Inflammatory macrophage treated with lipopolysaccharide for 4 hours (primary cell): Measurements from ENCODE around the gene CHCHD3.
"Not testable (repeated sequence)": the region's sequence is repeated elsewhere in the genome, so short reads cannot be mapped to it uniquely, and the experiment has no call there.

Experiments used
- DNase-seq: peaks from one replicate; pipeline ENCODE4 v3.0.0-alpha.2; 2020

Gene CHCHD3

GRCh38 chr7:132942701-132943100, 139.2 kb downstream of the CHCHD3 start:
- no peak for DNase-seq

GRCh38 chr7:132941905-132942304, 140.0 kb downstream of the CHCHD3 start:
- DNase-seq = no peak

- DNase-seq = peak; percentile 2
Observed at GRCh38 chr7:132941428-132941827, 140.5 kb downstream of the CHCHD3 start.

GRCh38 chr7:132940084-132940483, 141.8 kb downstream of the CHCHD3 start:
- DNase-seq = no peak

- no peak for DNase-seq
Observed at GRCh38 chr7:132939495-132939894, 142.4 kb downstream of the CHCHD3 start.

- DNase-seq = no peak
Observed at GRCh38 chr7:132937286-132937685, 144.6 kb downstream of the CHCHD3 start.

- DNase-seq = no peak
Observed at GRCh38 chr7:132935608-132936007, 146.3 kb downstream of the CHCHD3 start.

- no peak for DNase-seq
Observed at GRCh38 chr7:132934017-132934416, 147.9 kb downstream of the CHCHD3 start.

- peak; percentile 62 for DNase-seq
Observed at GRCh38 chr7:132933072-132933458, 148.8 kb downstream of the CHCHD3 start.

GRCh38 chr7:132932296-132933071, 149.4 kb downstream of the CHCHD3 start:
- DNase-seq = no peak

GRCh38 chr7:132930881-132931280, 151.0 kb downstream of the CHCHD3 start:
- no peak for DNase-seq

GRCh38 chr7:132929944-132930343, 151.9 kb downstream of the CHCHD3 start:
- DNase-seq = peak; percentile 77

- DNase-seq = no peak
Observed at GRCh38 chr7:132919771-132920170, 162.1 kb downstream of the CHCHD3 start.

- DNase-seq = no peak
Observed at GRCh38 chr7:132915647-132916046, 166.2 kb downstream of the CHCHD3 start.

GRCh38 chr7:132910657-132911056, 171.2 kb downstream of the CHCHD3 start:
- no peak for DNase-seq

- DNase-seq = no peak
Observed at GRCh38 chr7:132907380-132907940, 174.4 kb downstream of the CHCHD3 start.

- DNase-seq = no peak
Observed at GRCh38 chr7:132906193-132906835, 175.6 kb downstream of the CHCHD3 start.

GRCh38 chr7:132905136-132905535, 176.8 kb downstream of the CHCHD3 start:
- DNase-seq = not testable (repeated sequence)

- DNase-seq = no peak
Observed at GRCh38 chr7:132904209-132904608, 177.7 kb downstream of the CHCHD3 start.

- DNase-seq = not testable (repeated sequence)
Observed at GRCh38 chr7:132902294-132902693, 179.6 kb downstream of the CHCHD3 start.

GRCh38 chr7:132901241-132901640, 180.6 kb downstream of the CHCHD3 start:
- no peak for DNase-seq

GRCh38 chr7:132899833-132900232, 182.1 kb downstream of the CHCHD3 start:
- no peak for DNase-seq

- not testable (repeated sequence) for DNase-seq
Observed at GRCh38 chr7:132898641-132899175, 183.2 kb downstream of the CHCHD3 start.
